Ishikawa (cell line): ENCODE results near the gene GAMT.

ENCODE experiments used
- CEBPB ChIP-seq: IDR thresholded peaks from 2 replicates; pipeline ENCODE4 v1.6.1; 2012
- CREB1 ChIP-seq: IDR thresholded peaks from 2 replicates; pipeline ENCODE4 v1.6.1; 2012; ENCODE audit warnings: low read depth
- TF ChIP-seq, protein P1 (sequence below): IDR thresholded peaks from 2 replicates; pipeline ENCODE4 v1.6.1; 2012

GRCh38 chr19:1356508-1356865 is 44.9 kb downstream of the GAMT start:
- TF ChIP-seq CEBPB (no peak), CREB1 (no peak)
- TF ChIP-seq, protein P1, sequence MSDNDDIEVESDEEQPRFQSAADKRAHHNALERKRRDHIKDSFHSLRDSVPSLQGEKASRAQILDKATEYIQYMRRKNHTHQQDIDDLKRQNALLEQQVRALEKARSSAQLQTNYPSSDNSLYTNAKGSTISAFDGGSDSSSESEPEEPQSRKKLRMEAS = no peak
